HepG2 (cell line): ENCODE data around the gene IL17RC. TPM values are rescaled to one million over a fixed set of nuclear protein-coding genes. Genes with fewer than 3 reads are reported as not detected.

ENCODE experiments used
- ATF7 ChIP-seq, 2 experiments: fragments of 450-650 bp in 1 of 2; sonication (generic) in 1 of 2; formaldehyde crosslinking in 1 of 2; IDR thresholded peaks; 2 replicates each; pipeline versions ENCODE4 v1.4.0 to v1.6.1; 2016 to 2020; ENCODE audit warnings: antibody characterized with exemption in 1 of 2, mild to moderate bottlenecking in 1 of 2, missing genetic modification reagents in 1 of 2
- HIC2 ChIP-seq: sonication (generic); formaldehyde crosslinking; IDR thresholded peaks from 2 replicates; pipeline ENCODE4 v1.9.0; 2022; ENCODE audit warnings: low read depth, missing genetic modification reagents
- HNF4A ChIP-seq: sonication (generic); formaldehyde crosslinking; IDR thresholded peaks from 2 replicates; pipeline ENCODE4 v1.4.0; 2020; ENCODE audit warnings: missing genetic modification reagents
- KAT7 ChIP-seq: IDR thresholded peaks from 2 replicates; pipeline ENCODE4 v1.6.1; 2018; ENCODE audit warnings: borderline replicate concordance, missing compliant biosample characterization
- KLF12 ChIP-seq: sonication (generic); formaldehyde crosslinking; IDR thresholded peaks from 2 replicates; pipeline ENCODE4 v1.4.0; 2020; ENCODE audit warnings: missing genetic modification reagents, borderline replicate concordance
- KLF13 ChIP-seq: sonication (generic); formaldehyde crosslinking; IDR thresholded peaks from 2 replicates; pipeline ENCODE4 v1.4.0; 2020; ENCODE audit warnings: mild to moderate bottlenecking, missing genetic modification reagents
- MBD4 ChIP-seq: IDR thresholded peaks from 2 replicates; pipeline ENCODE4 v1.6.1; 2012; ENCODE audit warnings: low read length, inconsistent platforms, borderline replicate concordance
- MEIS1 ChIP-seq: sonication (generic); formaldehyde crosslinking; IDR thresholded peaks from 2 replicates; pipeline ENCODE4 v1.9.0; 2021; ENCODE audit warnings: mild to moderate bottlenecking, missing genetic modification reagents, moderate library complexity, borderline replicate concordance
- SALL1 ChIP-seq: sonication (generic); formaldehyde crosslinking; IDR thresholded peaks from 2 replicates; pipeline ENCODE4 v1.8.0; 2022; ENCODE audit warnings: mild to moderate bottlenecking, missing genetic modification reagents
- SMAD3 ChIP-seq: sonication (generic); formaldehyde crosslinking; IDR thresholded peaks from 2 replicates; pipeline ENCODE4 v1.4.0; 2020; ENCODE audit warnings: missing genetic modification reagents
- SMYD3 ChIP-seq: sonication (generic); formaldehyde crosslinking; IDR thresholded peaks from 2 replicates; pipeline ENCODE4 v1.8.1; 2023; ENCODE audit warnings: mild to moderate bottlenecking, missing genetic modification reagents
- ZBTB21 ChIP-seq: sonication (generic); formaldehyde crosslinking; IDR thresholded peaks from 2 replicates; pipeline ENCODE4 v1.4.0; 2020; ENCODE audit warnings: missing genetic modification reagents
- ZHX2 ChIP-seq, 2 experiments: sonication (generic) in 1 of 2; formaldehyde crosslinking in 1 of 2; IDR thresholded peaks; 2 replicates each; pipeline versions ENCODE4 v1.6.1 to v1.9.0; 2014 to 2022; ENCODE audit warnings: antibody characterized with exemption in 1 of 2, borderline replicate concordance in 1 of 2, inconsistent platforms in 1 of 2, low read depth in 1 of 2, missing genetic modification reagents in 1 of 2
- ZNF256 ChIP-seq: sonication (generic); formaldehyde crosslinking; conservative IDR thresholded peaks from 2 replicates; pipeline ENCODE4 v1.4.0; 2020; ENCODE audit warnings: missing genetic modification reagents
- ZNF3 ChIP-seq: IDR thresholded peaks from 2 replicates; pipeline ENCODE4 v1.7.0; 2017; ENCODE audit warnings: inconsistent platforms
- ZNF598 ChIP-seq: sonication (generic); formaldehyde crosslinking; IDR thresholded peaks from 2 replicates; pipeline ENCODE4 v1.5.1; 2020; ENCODE audit warnings: mild to moderate bottlenecking, missing genetic modification reagents, borderline replicate concordance
- ZSCAN25 ChIP-seq: sonication (generic); formaldehyde crosslinking; IDR thresholded peaks from 2 replicates; pipeline ENCODE4 v1.8.0; 2022; ENCODE audit warnings: mild to moderate bottlenecking, missing genetic modification reagents
- polyA plus RNA-seq, 8 experiments: library from polyadenylated mRNA; depleted of rRNA in 3 of 8; stranded (reverse) in 7 of 8; unstranded in 1 of 8; fragments of >200 nt; fragmentation: Illumina TruSeq in 4 of 8; extraction: Trizol in 4 of 8; gene quantifications; 2 replicates each; pipeline versions ENCODE4 v1.2.1 to v1.2.3, GENCODE V29; 2011 to 2016; ENCODE audit warnings: low read depth in 4 of 8, missing spikeins in 1 of 8, mixed read lengths in 1 of 8; ENCODE audit not compliant: insufficient read depth in 1 of 8
- total RNA-seq, 5 experiments: library from RNA; depleted of rRNA; stranded (reverse); fragments of >200 nt; fragmentation: Illumina TruSeq; extraction: Trizol; gene quantifications; 2 replicates each; pipeline ENCODE4 v1.2.3, GENCODE V29; 2016; ENCODE audit warnings: low read depth in 1 of 5
- TF ChIP-seq, protein P1 (sequence below): sonication (generic); formaldehyde crosslinking; IDR thresholded peaks from 2 replicates; pipeline ENCODE4 v1.4.0; 2020; ENCODE audit warnings: missing genetic modification reagents, borderline replicate concordance
- TF ChIP-seq, protein P2 (sequence below): IDR thresholded peaks from 2 replicates; pipeline ENCODE4 v1.6.1; 2018; ENCODE audit warnings: missing genetic modification reagents

The IL17RC gene
- total and polyA plus RNA-seq, 2 of the 13 experiments (the other 11 are each of a cell fraction or from before 2014, with no cell fraction given), result 20.7 to 24.0 TPM

- TF ChIP-seq ZHX2 (IDR thresholded peaks at IDR 0.05; ENCODE audit: low read depth) (no peak), ZHX2 (CRISPR knock-in tag; IDR thresholded peaks at IDR 0.05; ENCODE audit: borderline replicate concordance) (no peak), ZNF256 (no peak), HNF4A (peak; percentile 6; the same call in 1 of the 2 replicates), MEIS1 (no peak), ZBTB21 (no peak), KAT7 (CRISPR knock-in tag) (peak; percentile 49; the same call in 1 of the 2 replicates), MBD4 (no peak), HIC2 (CRISPR knock-in tag) (no peak), KLF12 (CRISPR knock-in tag) (no peak), KLF13 (CRISPR knock-in tag) (no peak), ZNF598 (CRISPR knock-in tag) (no peak), SMAD3 (CRISPR knock-in tag) (no peak), ATF7 (IDR thresholded peaks at IDR 0.05) (no peak), ATF7 (CRISPR knock-in tag; IDR thresholded peaks at IDR 0.05) (no peak), SMYD3 (CRISPR knock-in tag) (no peak), ZSCAN25 (peak; percentile 42; the same call in 1 of the 2 replicates), SALL1 (CRISPR knock-in tag) (peak; percentile 75), ZNF3 (CRISPR knock-in tag) (no peak)
- TF ChIP-seq, protein P1, sequence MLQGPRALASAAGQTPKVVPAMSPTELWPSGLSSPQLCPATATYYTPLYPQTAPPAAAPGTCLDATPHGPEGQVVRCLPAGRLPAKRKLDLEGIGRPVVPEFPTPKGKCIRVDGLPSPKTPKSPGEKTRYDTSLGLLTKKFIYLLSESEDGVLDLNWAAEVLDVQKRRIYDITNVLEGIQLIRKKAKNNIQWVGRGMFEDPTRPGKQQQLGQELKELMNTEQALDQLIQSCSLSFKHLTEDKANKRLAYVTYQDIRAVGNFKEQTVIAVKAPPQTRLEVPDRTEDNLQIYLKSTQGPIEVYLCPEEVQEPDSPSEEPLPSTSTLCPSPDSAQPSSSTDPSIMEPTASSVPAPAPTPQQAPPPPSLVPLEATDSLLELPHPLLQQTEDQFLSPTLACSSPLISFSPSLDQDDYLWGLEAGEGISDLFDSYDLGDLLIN (CRISPR knock-in tag), result no peak
- TF ChIP-seq, protein P2, sequence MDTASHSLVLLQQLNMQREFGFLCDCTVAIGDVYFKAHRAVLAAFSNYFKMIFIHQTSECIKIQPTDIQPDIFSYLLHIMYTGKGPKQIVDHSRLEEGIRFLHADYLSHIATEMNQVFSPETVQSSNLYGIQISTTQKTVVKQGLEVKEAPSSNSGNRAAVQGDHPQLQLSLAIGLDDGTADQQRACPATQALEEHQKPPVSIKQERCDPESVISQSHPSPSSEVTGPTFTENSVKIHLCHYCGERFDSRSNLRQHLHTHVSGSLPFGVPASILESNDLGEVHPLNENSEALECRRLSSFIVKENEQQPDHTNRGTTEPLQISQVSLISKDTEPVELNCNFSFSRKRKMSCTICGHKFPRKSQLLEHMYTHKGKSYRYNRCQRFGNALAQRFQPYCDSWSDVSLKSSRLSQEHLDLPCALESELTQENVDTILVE (CRISPR knock-in tag), result no peak; the same call in 1 of the 2 replicates
Measured at GRCh38 chr3:9916734-9917680, at the start of gene IL17RC (continued).
